Measurements from ENCODE around the gene SLC9A3. TPM values are rescaled to one million over a fixed set of nuclear protein-coding genes. Genes with fewer than 3 reads are reported as not detected.

The SLC9A3 gene
- total and polyA plus RNA-seq, 2 of the 13 experiments (the other 11 are each of a cell fraction or from before 2014, with no cell fraction given): 1.5 to 1.8 TPM

DNA sequence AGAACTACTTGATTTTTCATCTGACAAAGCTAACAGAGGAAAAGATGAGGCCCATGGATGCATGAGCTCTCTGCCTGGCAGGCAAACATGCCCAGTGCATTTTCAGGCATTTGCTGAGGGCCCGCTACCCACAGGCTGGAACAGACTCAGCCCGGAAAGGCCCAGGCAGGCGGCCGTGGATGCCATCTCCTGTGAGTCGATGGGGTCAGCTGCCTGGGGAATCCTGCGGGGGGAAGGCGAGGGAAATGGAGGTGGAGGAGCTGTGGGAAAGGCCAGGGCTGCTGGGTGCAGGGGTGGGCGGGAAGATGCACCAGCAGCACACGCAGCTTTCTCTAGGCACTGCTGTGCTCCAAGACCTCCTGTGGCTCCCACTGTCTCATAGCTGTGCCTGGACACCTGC lies 13.7 kb downstream of the SLC9A3 start:
- no peak overlapping the region for H3K27ac ChIP-seq (ENCODE audit: extremely low read length, insufficient read depth, low read length)
- 28% methylated on average over 8 of the region's 9 CpGs for WGBS (ENCODE audit: low lambda C conversion rate)
- ATAC-seq: no peak
- H4K20me1 ChIP-seq (ENCODE audit: insufficient read depth, low read length): no peaks in the 10 kb centered on the region
- no peak overlapping the region for H2AFZ ChIP-seq (ENCODE audit: low read length)
- H3K79me2 ChIP-seq (ENCODE audit: insufficient read depth, low read length): no peaks in the 10 kb centered on the region
- H3K27me3 ChIP-seq (ENCODE audit: control insufficient read depth in 1 of 2, insufficient read depth in 2 of 2, low read length in 2 of 2): peaks cover 4 to 43% of the 10 kb centered on the region in 2 experiments; a peak in 4 of 5 replicates
- no peak for DNase-seq (ENCODE audit: low spot score)
- POLR2A ChIA-PET: no interaction called here
- no peak overlapping the region for H3K4me2 ChIP-seq (ENCODE audit: low read depth, low read length)
- H3K9me3 ChIP-seq (ENCODE audit: low read length): no peaks in the 10 kb centered on the region
- in situ Hi-C loops (cut with HindIII; ENCODE audit: extremely low pct_ligation_motif_present, low pct_unique_long_range_greater_than_20kb): no loop called here
- intact Hi-C loops (cut with micrococcal nuclease; ENCODE audit: unreplicated experiment): no loop called here
- no peak overlapping the region for H3K4me3 ChIP-seq (replicated peaks in 1 of 3; ENCODE audit: insufficient read depth in 1 of 3, low read depth in 2 of 3, low read length in 3 of 3)
- BruUV-seq (replicated peaks): no TSS peak
- FAIRE-seq: no peak
- H3K36me3 ChIP-seq (replicated peaks in 1 of 2; ENCODE audit: control insufficient read depth in 1 of 2, insufficient read depth in 2 of 2, low read length in 2 of 2): no peaks in the 10 kb centered on the region
- TF ChIP-seq CEBPG (CRISPR knock-in tag; IDR thresholded peaks at IDR 0.05) (no peak), ZNF841 (CRISPR knock-in tag; IDR thresholded peaks at IDR 0.05; ENCODE audit: borderline replicate concordance) (no peak), FLYWCH1 (CRISPR knock-in tag; IDR thresholded peaks at IDR 0.05) (no peak)
- peaks cover 21% of the 10 kb centered on the region for H3K4me1 ChIP-seq (ENCODE audit: insufficient read depth, low read length)
- CTCF ChIA-PET (ENCODE audit: low intra/inter-chr PET ratio, low total read pairs): no interaction called here
- no peak overlapping the region for H3K9ac ChIP-seq (ENCODE audit: insufficient read depth, low read depth, low read length)

DNA sequence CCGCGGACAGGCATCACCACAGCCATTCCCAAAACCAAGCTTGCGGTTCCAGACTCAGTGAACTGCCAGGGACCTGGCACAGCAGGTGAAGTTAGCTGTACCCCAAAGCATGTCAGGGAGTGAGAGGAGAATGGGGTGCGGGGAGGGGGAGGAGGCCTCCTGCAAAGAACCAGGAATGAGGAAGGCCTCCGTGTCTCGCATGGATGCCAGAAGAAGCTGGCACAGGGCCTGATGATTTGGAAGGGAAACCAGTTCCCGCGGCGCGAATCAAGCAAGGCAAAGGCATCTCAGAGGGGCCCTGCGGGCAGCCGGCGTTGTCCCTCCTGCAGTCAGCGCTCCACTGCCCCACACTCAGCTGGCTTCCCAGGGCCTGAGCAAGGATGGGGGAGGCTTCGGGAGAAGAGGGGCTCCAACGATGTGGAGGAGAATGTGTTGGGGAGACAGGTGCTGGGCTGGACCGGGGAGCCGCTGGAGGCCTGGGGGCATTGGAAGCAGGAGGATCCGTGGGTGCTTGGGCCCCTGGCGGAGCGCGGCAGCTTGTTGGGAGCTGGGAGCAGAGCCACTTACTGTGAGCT lies 14.6 kb downstream of the SLC9A3 start:
- H3K27ac ChIP-seq (ENCODE audit: extremely low read length, insufficient read depth, low read length): no peak overlapping the region
- H3K36me3 ChIP-seq (replicated peaks in 1 of 2; ENCODE audit: control insufficient read depth in 1 of 2, insufficient read depth in 2 of 2, low read length in 2 of 2): no peaks in the 10 kb centered on the region
- in situ Hi-C loops (cut with HindIII; ENCODE audit: extremely low pct_ligation_motif_present, low pct_unique_long_range_greater_than_20kb): no loop called here
- no peaks in the 10 kb centered on the region for H3K79me2 ChIP-seq (ENCODE audit: insufficient read depth, low read length)
- peaks cover 15% of the 10 kb centered on the region for H3K4me1 ChIP-seq (ENCODE audit: insufficient read depth, low read length)
- no peaks in the 10 kb centered on the region for H3K9me3 ChIP-seq (ENCODE audit: low read length)
- H3K27me3 ChIP-seq (ENCODE audit: control insufficient read depth in 1 of 2, insufficient read depth in 2 of 2, low read length in 2 of 2): peaks cover 6 to 39% of the 10 kb centered on the region in 2 experiments; a peak in 4 of 5 replicates
- FAIRE-seq (no peak), DNase-seq (ENCODE audit: low spot score) (no peak), ATAC-seq (no peak)
- intact Hi-C loops (cut with micrococcal nuclease; ENCODE audit: unreplicated experiment): no loop called here
- POLR2A ChIA-PET: no interaction called here
- no peak overlapping the region for H3K4me3 ChIP-seq (replicated peaks in 1 of 3; ENCODE audit: insufficient read depth in 1 of 3, low read depth in 2 of 3, low read length in 3 of 3)
- CTCF ChIA-PET (ENCODE audit: low intra/inter-chr PET ratio, low total read pairs): no interaction called here
- no peak overlapping the region for H2AFZ ChIP-seq (ENCODE audit: low read length)
- H3K9ac ChIP-seq (ENCODE audit: insufficient read depth, low read depth, low read length): no peak overlapping the region
- BruUV-seq (replicated peaks): no TSS peak
- H3K4me2 ChIP-seq (ENCODE audit: low read depth, low read length): no peak overlapping the region
- no peaks in the 10 kb centered on the region for H4K20me1 ChIP-seq (ENCODE audit: insufficient read depth, low read length)
- 50% methylated on average over 22 of the region's 22 CpGs for WGBS (ENCODE audit: low lambda C conversion rate)
- TF ChIP-seq, protein P1, sequence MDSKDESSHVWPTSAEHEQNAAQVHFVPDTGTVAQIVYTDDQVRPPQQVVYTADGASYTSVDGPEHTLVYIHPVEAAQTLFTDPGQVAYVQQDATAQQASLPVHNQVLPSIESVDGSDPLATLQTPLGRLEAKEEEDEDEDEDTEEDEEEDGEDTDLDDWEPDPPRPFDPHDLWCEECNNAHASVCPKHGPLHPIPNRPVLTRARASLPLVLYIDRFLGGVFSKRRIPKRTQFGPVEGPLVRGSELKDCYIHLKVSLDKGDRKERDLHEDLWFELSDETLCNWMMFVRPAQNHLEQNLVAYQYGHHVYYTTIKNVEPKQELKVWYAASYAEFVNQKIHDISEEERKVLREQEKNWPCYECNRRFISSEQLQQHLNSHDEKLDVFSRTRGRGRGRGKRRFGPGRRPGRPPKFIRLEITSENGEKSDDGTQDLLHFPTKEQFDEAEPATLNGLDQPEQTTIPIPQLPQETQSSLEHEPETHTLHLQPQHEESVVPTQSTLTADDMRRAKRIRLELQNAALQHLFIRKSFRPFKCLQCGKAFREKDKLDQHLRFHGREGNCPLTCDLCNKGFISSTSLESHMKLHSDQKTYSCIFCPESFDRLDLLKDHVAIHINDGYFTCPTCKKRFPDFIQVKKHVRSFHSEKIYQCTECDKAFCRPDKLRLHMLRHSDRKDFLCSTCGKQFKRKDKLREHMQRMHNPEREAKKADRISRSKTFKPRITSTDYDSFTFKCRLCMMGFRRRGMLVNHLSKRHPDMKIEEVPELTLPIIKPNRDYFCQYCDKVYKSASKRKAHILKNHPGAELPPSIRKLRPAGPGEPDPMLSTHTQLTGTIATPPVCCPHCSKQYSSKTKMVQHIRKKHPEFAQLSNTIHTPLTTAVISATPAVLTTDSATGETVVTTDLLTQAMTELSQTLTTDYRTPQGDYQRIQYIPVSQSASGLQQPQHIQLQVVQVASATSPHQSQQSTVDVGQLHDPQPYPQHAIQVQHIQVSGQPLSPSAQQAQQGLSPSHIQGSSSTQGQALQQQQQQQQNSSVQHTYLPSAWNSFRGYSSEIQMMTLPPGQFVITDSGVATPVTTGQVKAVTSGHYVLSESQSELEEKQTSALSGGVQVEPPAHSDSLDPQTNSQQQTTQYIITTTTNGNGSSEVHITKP (CRISPR knock-in tag; IDR thresholded peaks at IDR 0.05; ENCODE audit: low read depth): no peak
- TF ChIP-seq, protein P2, sequence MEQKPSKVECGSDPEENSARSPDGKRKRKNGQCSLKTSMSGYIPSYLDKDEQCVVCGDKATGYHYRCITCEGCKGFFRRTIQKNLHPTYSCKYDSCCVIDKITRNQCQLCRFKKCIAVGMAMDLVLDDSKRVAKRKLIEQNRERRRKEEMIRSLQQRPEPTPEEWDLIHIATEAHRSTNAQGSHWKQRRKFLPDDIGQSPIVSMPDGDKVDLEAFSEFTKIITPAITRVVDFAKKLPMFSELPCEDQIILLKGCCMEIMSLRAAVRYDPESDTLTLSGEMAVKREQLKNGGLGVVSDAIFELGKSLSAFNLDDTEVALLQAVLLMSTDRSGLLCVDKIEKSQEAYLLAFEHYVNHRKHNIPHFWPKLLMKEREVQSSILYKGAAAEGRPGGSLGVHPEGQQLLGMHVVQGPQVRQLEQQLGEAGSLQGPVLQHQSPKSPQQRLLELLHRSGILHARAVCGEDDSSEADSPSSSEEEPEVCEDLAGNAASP (CRISPR knock-in tag; IDR thresholded peaks at IDR 0.05; ENCODE audit: borderline replicate concordance): no peak
- TF ChIP-seq, protein P3, sequence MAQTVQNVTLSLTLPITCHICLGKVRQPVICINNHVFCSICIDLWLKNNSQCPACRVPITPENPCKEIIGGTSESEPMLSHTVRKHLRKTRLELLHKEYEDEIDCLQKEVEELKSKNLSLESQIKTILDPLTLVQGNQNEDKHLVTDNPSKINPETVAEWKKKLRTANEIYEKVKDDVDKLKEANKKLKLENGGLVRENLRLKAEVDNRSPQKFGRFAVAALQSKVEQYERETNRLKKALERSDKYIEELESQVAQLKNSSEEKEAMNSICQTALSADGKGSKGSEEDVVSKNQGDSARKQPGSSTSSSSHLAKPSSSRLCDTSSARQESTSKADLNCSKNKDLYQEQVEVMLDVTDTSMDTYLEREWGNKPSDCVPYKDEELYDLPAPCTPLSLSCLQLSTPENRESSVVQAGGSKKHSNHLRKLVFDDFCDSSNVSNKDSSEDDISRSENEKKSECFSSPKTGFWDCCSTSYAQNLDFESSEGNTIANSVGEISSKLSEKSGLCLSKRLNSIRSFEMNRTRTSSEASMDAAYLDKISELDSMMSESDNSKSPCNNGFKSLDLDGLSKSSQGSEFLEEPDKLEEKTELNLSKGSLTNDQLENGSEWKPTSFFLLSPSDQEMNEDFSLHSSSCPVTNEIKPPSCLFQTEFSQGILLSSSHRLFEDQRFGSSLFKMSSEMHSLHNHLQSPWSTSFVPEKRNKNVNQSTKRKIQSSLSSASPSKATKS (CRISPR knock-in tag; IDR thresholded peaks at IDR 0.05): no peak
- TF ChIP-seq EZH2 (conservative IDR thresholded peaks at IDR 0.05; ENCODE audit: low read depth, low read length): no peak
- TF ChIP-seq, protein P4, sequence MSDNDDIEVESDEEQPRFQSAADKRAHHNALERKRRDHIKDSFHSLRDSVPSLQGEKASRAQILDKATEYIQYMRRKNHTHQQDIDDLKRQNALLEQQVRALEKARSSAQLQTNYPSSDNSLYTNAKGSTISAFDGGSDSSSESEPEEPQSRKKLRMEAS (IDR thresholded peaks at IDR 0.05): no peak

Measured in HepG2 (cell line).